ENCODE data around the gene GJD4. TPM values are rescaled to one million over a fixed set of nuclear protein-coding genes. Genes with fewer than 3 reads are reported as not detected.

Gene GJD4
- total RNA-seq, 1 donor from 2014 or later, result not detected

- no peak for DNase-seq (ENCODE audit: low spot score)
Observed at GRCh38 chr10:35650894-35651293, 45.8 kb downstream of the GJD4 start.

GRCh38 chr10:35652824-35653223 lies 47.7 kb downstream of the GJD4 start:
- no peak for DNase-seq (ENCODE audit: low spot score)

- no peak for DNase-seq (ENCODE audit: low spot score)
Observed at GRCh38 chr10:35657621-35658020, 52.5 kb downstream of the GJD4 start.

Other genes with a start within 250 kb of the GJD4 start
- gene FZD8, start 37.0 kb downstream of the GJD4 start, total RNA-seq, result 13.0 TPM

Data from mesenteric fat pad (tissue), 1 donor.